HepG2 (cell line): ENCODE measurements around the gene MRE11. TPM values are rescaled to one million over a fixed set of nuclear protein-coding genes. Genes with fewer than 3 reads are reported as not detected.

Experiments
- ATAC-seq: fragments of 200-7000 bp; cut with Tn5 transposase; 3 replicates; pipeline ENCODE4 v1.9.1; 2020; ENCODE audit warnings: mild to moderate bottlenecking, moderate library complexity
- BruUV-seq: library from RNA; stranded (reverse); fragments of 400-500 nt; replicated peaks from 2 replicates; lab custom pipeline; 2021; lab: Mats Ljungman, UMichigan
- CTCF ChIA-PET: fragments of 300-600 bp; formaldehyde crosslinking; extraction: SDS; loops from one replicate; lab custom pipeline; 2021; ENCODE audit warnings: low total read pairs, inconsistent platforms, low intra/inter-chr PET ratio; lab: Yijun Ruan, JAX
- POLR2A ChIA-PET: fragments of 350-600 bp; sonication (Branson Sonifier 250); formaldehyde crosslinking; loops from one replicate; lab custom pipeline; 2020; ENCODE audit warnings: antibody characterized with exemption, inconsistent platforms; lab: Yijun Ruan, JAX
- DNase-seq: peaks from one replicate; pipeline ENCODE4 v3.0.0-alpha.2; 2015; ENCODE audit warnings: low spot score
- FAIRE-seq: peaks from 3 replicates; lab custom pipeline; 2011; peaks lifted over from hg19 to GRCh38; lab: Jason Lieb, UNC
- H2AFZ ChIP-seq: one replicate; pipeline ENCODE4 v1.6.1; 2011; ENCODE audit warnings: low read length, inconsistent platforms
- H3K27ac ChIP-seq: fragments of 300-600 bp; 3 replicates; pipeline ENCODE4 v1.8.0; 2011; ENCODE audit warnings: mixed run types, mild to moderate bottlenecking, mixed read lengths, low read length, inconsistent platforms; ENCODE audit not compliant: insufficient read depth; ENCODE audit errors: extremely low read length
- H3K27me3 ChIP-seq, 2 experiments: fragments of 200-600 bp in 1 of 2; 2 replicates in 1 of 2; 3 replicates in 1 of 2; pipeline versions ENCODE4 v1.6.0 to v1.8.0; 2011; ENCODE audit warnings: low read length in 2 of 2, mild to moderate bottlenecking in 2 of 2, moderate library complexity in 2 of 2, inconsistent platforms in 1 of 2; ENCODE audit not compliant: insufficient read depth in 2 of 2, control insufficient read depth in 1 of 2
- H3K36me3 ChIP-seq, 2 experiments: fragments of 200-600 bp in 1 of 2; replicated peaks in 1 of 2; 2 replicates in 1 of 2; 3 replicates in 1 of 2; pipeline versions ENCODE4 v1.5.1 to v1.8.0; 2011; ENCODE audit warnings: low read length in 2 of 2, inconsistent platforms in 1 of 2; ENCODE audit not compliant: insufficient read depth in 2 of 2, control insufficient read depth in 1 of 2
- H3K4me1 ChIP-seq: 2 replicates; pipeline ENCODE4 v1.5.1; 2012; ENCODE audit warnings: low read length, inconsistent platforms; ENCODE audit not compliant: insufficient read depth
- H3K4me2 ChIP-seq: 2 replicates; pipeline ENCODE4 v1.6.0; 2011; ENCODE audit warnings: low read depth, low read length, inconsistent platforms
- H3K4me3 ChIP-seq, 3 experiments: fragments of 200-600 bp in 1 of 3; sonication (generic), shearing (Covaris generic) in 1 of 3; replicated peaks in 1 of 3; 2 replicates each; pipeline ENCODE4 v1.5.1; 2011 to 2016; ENCODE audit warnings: low read length in 3 of 3, inconsistent platforms in 2 of 3, low read depth in 2 of 3, mild to moderate bottlenecking in 2 of 3, control low read depth in 1 of 3, mixed read lengths in 1 of 3; ENCODE audit not compliant: insufficient read depth in 1 of 3
- H3K79me2 ChIP-seq: one replicate; pipeline ENCODE4 v1.6.1; 2011; ENCODE audit warnings: low read length, inconsistent platforms; ENCODE audit not compliant: insufficient read depth
- H3K9ac ChIP-seq: 2 replicates; pipeline ENCODE4 v1.6.0; 2011; ENCODE audit warnings: mild to moderate bottlenecking, low read depth, low read length, inconsistent platforms; ENCODE audit not compliant: insufficient read depth
- H3K9me3 ChIP-seq: 2 replicates; pipeline ENCODE4 v1.5.1; 2012; ENCODE audit warnings: mild to moderate bottlenecking, low read length
- H4K20me1 ChIP-seq: 2 replicates; pipeline ENCODE4 v1.6.0; 2011; ENCODE audit warnings: inconsistent platforms, mild to moderate bottlenecking, low read length, moderate library complexity; ENCODE audit not compliant: insufficient read depth
- HCFC1 ChIP-seq: fragments of 150-350 bp; IDR thresholded peaks from 2 replicates; pipeline ENCODE4 v1.6.1; 2014; ENCODE audit warnings: low read depth, low read length
- KLF15 ChIP-seq: sonication (generic); formaldehyde crosslinking; IDR thresholded peaks from 2 replicates; pipeline ENCODE4 v1.8.1; 2023; ENCODE audit warnings: borderline replicate concordance, mild to moderate bottlenecking, inconsistent platforms, missing genetic modification reagents, mixed read lengths
- NCOA1 ChIP-seq: sonication (generic); formaldehyde crosslinking; IDR thresholded peaks from 2 replicates; pipeline ENCODE4 v1.9.0; 2021; ENCODE audit warnings: missing genetic modification reagents
- NFATC3 ChIP-seq: sonication (generic); formaldehyde crosslinking; IDR thresholded peaks from 2 replicates; pipeline ENCODE4 v1.5.1; 2020; ENCODE audit warnings: mild to moderate bottlenecking, missing genetic modification reagents
- NFRKB ChIP-seq: fragments of 450-650 bp; IDR thresholded peaks from 2 replicates; pipeline ENCODE4 v1.6.1; 2017
- PBX2 ChIP-seq: IDR thresholded peaks from 2 replicates; pipeline ENCODE4 v1.6.1; 2016; ENCODE audit warnings: control low read depth
- RBFOX2 ChIP-seq: fragments of 200-400 bp; formaldehyde crosslinking; IDR thresholded peaks from 2 replicates; pipeline ENCODE4 v1.6.1; 2017; ENCODE audit warnings: low read depth, mild to moderate bottlenecking, low read length
- SRF ChIP-seq: IDR thresholded peaks from 2 replicates; pipeline ENCODE4 v1.6.1; 2011; ENCODE audit warnings: mild to moderate bottlenecking, low read depth, low read length, moderate library complexity
- STAT6 ChIP-seq: sonication (generic); formaldehyde crosslinking; IDR thresholded peaks from 2 replicates; pipeline ENCODE4 v1.4.0; 2020; ENCODE audit warnings: missing genetic modification reagents, mild to moderate bottlenecking, borderline replicate concordance
- THAP9 ChIP-seq: sonication (generic); formaldehyde crosslinking; IDR thresholded peaks from 2 replicates; pipeline ENCODE4; 2020; ENCODE audit warnings: missing genetic modification reagents, mild to moderate bottlenecking, borderline replicate concordance
- U2AF1 ChIP-seq: fragments of 200-400 bp; formaldehyde crosslinking; optimal IDR thresholded peaks from 2 replicates; pipeline ENCODE3; 2017; ENCODE audit warnings: mild to moderate bottlenecking, low read depth, low read length
- ZBTB37 ChIP-seq: sonication (generic); formaldehyde crosslinking; IDR thresholded peaks from 2 replicates; pipeline ENCODE4 v1.4.0; 2020; ENCODE audit warnings: mild to moderate bottlenecking, missing genetic modification reagents
- ZFP62 ChIP-seq: sonication (generic); formaldehyde crosslinking; IDR thresholded peaks from 2 replicates; pipeline ENCODE4 v1.4.0; 2020; ENCODE audit warnings: missing genetic modification reagents
- ZFP90 ChIP-seq: sonication (generic); formaldehyde crosslinking; IDR thresholded peaks from 2 replicates; pipeline ENCODE4 v1.8.0; 2022; ENCODE audit warnings: missing genetic modification reagents, mild to moderate bottlenecking, inconsistent platforms, borderline replicate concordance
- ZNF550 ChIP-seq: sonication (generic); formaldehyde crosslinking; IDR thresholded peaks from 2 replicates; pipeline ENCODE4 v1.4.0; 2020; ENCODE audit warnings: mild to moderate bottlenecking, missing genetic modification reagents, borderline replicate concordance
- ZNF747 ChIP-seq: sonication (generic); formaldehyde crosslinking; IDR thresholded peaks from 2 replicates; pipeline ENCODE4 v1.8.1; 2023; ENCODE audit warnings: missing genetic modification reagents, mild to moderate bottlenecking, borderline replicate concordance
- ZSCAN12 ChIP-seq: sonication (generic); formaldehyde crosslinking; IDR thresholded peaks from 2 replicates; pipeline ENCODE4 v1.9.0; 2021; ENCODE audit warnings: mild to moderate bottlenecking, missing genetic modification reagents
- WGBS: methylation state at CpG from one replicate; pipeline ENCODE4 v1.1.6; 2017; ENCODE audit warnings: low lambda C conversion rate; 5-methylcytosine and 5-hydroxymethylcytosine counted together
- in situ Hi-C: cut with HindIII; loops from 2 replicates; pipeline ENCODE4 v1.10.0; 2017; ENCODE audit warnings: low pct_unique_long_range_greater_than_20kb; ENCODE audit not compliant: extremely low pct_ligation_motif_present
- intact Hi-C: fragments of 100-400 bp; cut with micrococcal nuclease; formaldehyde crosslinking; loops from one replicate; pipeline ENCODE4 v1.10.0; 2022; ENCODE audit not compliant: unreplicated experiment
- polyA plus RNA-seq, 8 experiments: library from polyadenylated mRNA; depleted of rRNA in 3 of 8; stranded (reverse) in 7 of 8; unstranded in 1 of 8; fragments of >200 nt; fragmentation: Illumina TruSeq in 4 of 8; extraction: Trizol in 4 of 8; gene quantifications; 2 replicates each; pipeline versions ENCODE4 v1.2.1 to v1.2.3, GENCODE V29; 2011 to 2016; ENCODE audit warnings: low read depth in 4 of 8, missing spikeins in 1 of 8, mixed read lengths in 1 of 8; ENCODE audit not compliant: insufficient read depth in 1 of 8
- total RNA-seq, 5 experiments: library from RNA; depleted of rRNA; stranded (reverse); fragments of >200 nt; fragmentation: Illumina TruSeq; extraction: Trizol; gene quantifications; 2 replicates each; pipeline ENCODE4 v1.2.3, GENCODE V29; 2016; ENCODE audit warnings: low read depth in 1 of 5

The MRE11 gene
- total and polyA plus RNA-seq, 2 of the 13 experiments (the other 11 are each of a cell fraction or from before 2014, with no cell fraction given): 7.2 to 37.3 TPM

GRCh38 chr11:94469416-94469815 is 24.2 kb downstream of the MRE11 start (continued):
- TF ChIP-seq ZBTB37 (CRISPR knock-in tag): no peak
- TF ChIP-seq ZNF747 (CRISPR knock-in tag): no peak
- TF ChIP-seq SRF: no peak
- no peak for TF ChIP-seq ZFP62
- TF ChIP-seq, all 625 proteins: peak for 0

GRCh38 chr11:94459576-94459975 is 34.1 kb downstream of the MRE11 start:
- 95% methylated on average over 2 of the region's 2 CpGs for WGBS
- Histone ChIP-seq H3K27ac (no peak overlapping the region), H3K9ac (no peak overlapping the region), H3K4me3 (no peak overlapping the region), H3K9me3 (no peaks in the 10 kb centered on the region), H3K4me1 (no peaks in the 10 kb centered on the region), H3K36me3 (peaks cover 4 to 28% of the 10 kb centered on the region in 2 experiments; a peak in 4 of 5 replicates), H3K79me2 (no peaks in the 10 kb centered on the region), H4K20me1 (no peaks in the 10 kb centered on the region), H2AFZ (no peak overlapping the region), H3K4me2 (no peak overlapping the region), H3K27me3 (no peaks in the 10 kb centered on the region)
- in situ Hi-C loops (no loop called here), intact Hi-C loops (no loop called here)
- DNase-seq: no peak
- TF ChIP-seq ZNF550 (CRISPR knock-in tag) (no peak), U2AF1 (no peak), ZSCAN12 (no peak), PBX2 (CRISPR knock-in tag) (no peak), HCFC1 (no peak), KLF15 (CRISPR knock-in tag) (no peak), STAT6 (CRISPR knock-in tag) (no peak), ZFP90 (CRISPR knock-in tag) (no peak), RBFOX2 (no peak), THAP9 (CRISPR knock-in tag) (no peak), NCOA1 (no peak), NFATC3 (CRISPR knock-in tag) (no peak), NFRKB (no peak)
- CTCF ChIA-PET: no interaction called here
- no TSS peak for BruUV-seq
- POLR2A ChIA-PET: no interaction called here
- FAIRE-seq: no peak
- ATAC-seq: no peak
